Tibial nerve (tissue), 3 donors: ENCODE data around the gene SNAPC1.

Experiments used
- CTCF ChIP-seq, 5 experiments: fragments of 200-600 bp in 3 of 5; fragments of 450-650 bp in 2 of 5; sonication (generic) in 3 of 5; IDR thresholded peaks; one replicate each; pipeline ENCODE4 v1.5.1; 2016 to 2019; ENCODE audit warnings: antibody characterized with exemption in 5 of 5, mild to moderate bottlenecking in 3 of 5, moderate library complexity in 2 of 5
- POLR2A ChIP-seq, 2 donors: fragments of 450-650 bp; IDR thresholded peaks; one replicate each; pipeline ENCODE4 v1.6.1; 2017; ENCODE audit warnings: antibody characterized with exemption in 2 of 2, mild to moderate bottlenecking in 2 of 2, moderate library complexity in 2 of 2

DNA sequence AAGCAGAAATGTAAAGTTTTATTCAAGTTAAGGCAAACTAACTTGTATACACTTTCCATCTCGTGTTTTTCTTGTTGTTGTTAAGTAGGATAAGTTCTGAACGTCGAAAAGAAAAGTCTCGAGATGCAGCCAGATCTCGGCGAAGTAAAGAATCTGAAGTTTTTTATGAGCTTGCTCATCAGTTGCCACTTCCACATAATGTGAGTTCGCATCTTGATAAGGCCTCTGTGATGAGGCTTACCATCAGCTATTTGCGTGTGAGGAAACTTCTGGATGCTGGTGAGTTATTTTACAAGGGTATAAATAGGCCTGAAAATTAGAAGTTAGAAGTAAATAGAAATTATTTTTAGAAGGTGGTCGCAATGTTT, 41.9 kb upstream of the SNAPC1 start:
- TF ChIP-seq CTCF (IDR thresholded peaks at IDR 0.05) (no peak), POLR2A (IDR thresholded peaks at IDR 0.05) (no peak)
